NCI-H2029 (cell line): ENCODE results near the gene ZNF385D.

Experiments
- DNase-seq: peaks from one replicate; lab custom pipeline; 2025; lab: John Stamatoyannopoulos, UW

Gene ZNF385D

DNA sequence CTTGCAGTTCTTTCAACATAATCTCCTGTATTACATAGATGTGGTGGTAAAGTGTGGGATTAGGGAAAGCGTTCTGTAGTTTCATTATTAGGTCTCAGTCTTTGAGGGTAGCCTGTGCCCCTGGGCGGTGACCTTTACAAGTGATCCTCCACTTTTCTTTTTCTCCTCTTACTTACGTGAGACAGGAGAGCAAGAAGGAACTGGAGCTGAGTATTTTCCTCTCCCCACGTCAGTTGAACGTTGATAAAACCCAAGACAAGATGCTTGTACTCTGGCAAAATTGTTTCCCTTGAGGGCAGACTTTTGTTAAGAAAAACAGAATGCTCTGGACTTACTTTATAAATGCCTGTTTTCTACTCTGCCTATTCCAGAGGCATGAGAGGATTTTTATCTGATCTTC lies 378.7 kb downstream of the ZNF385D start:
- no peak for DNase-seq
